ENCODE data around the gene ANKLE2. TPM values are rescaled to one million over a fixed set of nuclear protein-coding genes. Genes with fewer than 3 reads are reported as not detected.

The ANKLE2 gene
- total RNA-seq, 1 experiment from 2014 or later, result 80.3 TPM

- Histone ChIP-seq H4K5ac (ENCODE audit: insufficient read length, low read depth, low read length) (no peak overlapping the region), H2AK5ac (ENCODE audit: insufficient read length, low read length) (no peak overlapping the region), H3K23me2 (ENCODE audit: insufficient read length, low read depth, low read length, poor library complexity, severe bottlenecking) (no peaks in the 10 kb centered on the region), H3K14ac (ENCODE audit: insufficient read depth, low read length) (no peak overlapping the region), H3K9ac (ENCODE audit: extremely low read depth, insufficient read length, low read length) (no peak overlapping the region), H3K27me3 (ENCODE audit: insufficient read depth, low read length) (no peaks in the 10 kb centered on the region), H3K23ac (ENCODE audit: insufficient read length, low read depth, low read length) (no peak overlapping the region), H2AFZ (ENCODE audit: low read length) (no peak overlapping the region), H3K9me3 (ENCODE audit: control insufficient read depth, low read depth, low read length) (no peaks in the 10 kb centered on the region), H3K4me2 (ENCODE audit: insufficient read depth, insufficient read length, low read length) (no peak overlapping the region), H4K20me1 (ENCODE audit: control insufficient read depth, insufficient read depth, insufficient read length) (no peaks in the 10 kb centered on the region), H3K4me1 (ENCODE audit: insufficient read depth, low read length) (no peaks in the 10 kb centered on the region), H4K8ac (replicated peaks; ENCODE audit: insufficient read length, low read depth, low read length) (no peak overlapping the region), H3K56ac (ENCODE audit: insufficient read length, low read depth, low read length) (no peak overlapping the region), H4K91ac (ENCODE audit: insufficient read length, low read depth, low read length) (no peak overlapping the region), H3K79me1 (ENCODE audit: insufficient read depth, low read depth, low read length, poor library complexity, severe bottlenecking) (no peaks in the 10 kb centered on the region), H3K79me2 (ENCODE audit: insufficient read depth, low read length) (no peaks in the 10 kb centered on the region; the same call in 1 of the 2 replicates), H2BK120ac (ENCODE audit: low read depth, low read length, poor library complexity, severe bottlenecking) (no peak overlapping the region), H2BK20ac (ENCODE audit: low read depth, low read length, poor library complexity, severe bottlenecking) (no peak overlapping the region), H3T11ph (ENCODE audit: low read length) (no peak overlapping the region), H2BK5ac (ENCODE audit: insufficient read length, low read length) (no peak overlapping the region), H3K4ac (ENCODE audit: low read depth, low read length) (no peak overlapping the region), H2BK12ac (ENCODE audit: insufficient read length, low read depth, low read length) (no peak overlapping the region), H2BK15ac (ENCODE audit: low read depth, low read length) (no peak overlapping the region), H3K18ac (ENCODE audit: insufficient read length, low read depth, low read length) (no peak overlapping the region), H3K27ac (ENCODE audit: insufficient read length, low read depth, low read length) (no peak overlapping the region)
- Mint-ChIP-seq H3K9me3 (no peaks in the 10 kb centered on the region), H3K27ac (no peak overlapping the region), H3K27me3 (ENCODE audit: low read depth) (no peaks in the 10 kb centered on the region), H3K4me1 (no peaks in the 10 kb centered on the region), H3K4me3 (no peak overlapping the region), H3K36me3 (ENCODE audit: insufficient read depth in 1 of 3, low read depth in 3 of 3) (peaks cover 64 to 96% (median 91%) of the 10 kb centered on the region in 3 experiments)
- WGBS (ENCODE audit: extremely low coverage, insufficient read length, low lambda C conversion rate), result no CpG with 5 or more reads among the region's 19 CpGs
- no peak for TF ChIP-seq CTCF (conservative IDR thresholded peaks at IDR 0.05)
- DNase-seq, result no peak
Observed at GRCh38 chr12:132739600-132740312, 21.9 kb downstream of the ANKLE2 start.
